Nephron progenitor cell (in vitro differentiated cells): Measurements from ENCODE around the gene CCDC175.
A peak's percentile ranks its signal among the peaks of the same experiment; 100 is the strongest.

ENCODE experiments used
- DNase-seq: peaks from one replicate; pipeline ENCODE4 v3.0.0; 2021
- H3K27ac Mint-ChIP-seq: 2 replicates; pipeline ENCODE4 v1.8.0; 2021; ENCODE audit warnings: mild to moderate bottlenecking, moderate library complexity, mixed read lengths
- H3K27me3 Mint-ChIP-seq: 2 replicates; pipeline ENCODE4 v1.8.0; 2021; ENCODE audit warnings: mild to moderate bottlenecking, low read depth, mixed read lengths; ENCODE audit not compliant: poor library complexity
- H3K36me3 Mint-ChIP-seq: 2 replicates; pipeline ENCODE4 v1.8.0; 2021; ENCODE audit warnings: low read depth, mixed read lengths
- H3K4me1 Mint-ChIP-seq: 2 replicates; pipeline ENCODE4 v1.8.0; 2021; ENCODE audit warnings: mixed read lengths
- H3K4me3 Mint-ChIP-seq: 2 replicates; pipeline ENCODE4 v1.8.0; 2021; ENCODE audit warnings: mild to moderate bottlenecking, moderate library complexity, mixed read lengths
- H3K9me3 Mint-ChIP-seq: 2 replicates; pipeline ENCODE4 v1.8.0; 2021; ENCODE audit warnings: mild to moderate bottlenecking, moderate library complexity, mixed read lengths
- TF ChIP-seq, protein P1 (sequence below): fragments of 200-600 bp; sonication (generic); IDR thresholded peaks from 2 replicates; pipeline ENCODE4 v1.5.0; 2021; ENCODE audit warnings: antibody characterized with exemption

The CCDC175 gene

DNA sequence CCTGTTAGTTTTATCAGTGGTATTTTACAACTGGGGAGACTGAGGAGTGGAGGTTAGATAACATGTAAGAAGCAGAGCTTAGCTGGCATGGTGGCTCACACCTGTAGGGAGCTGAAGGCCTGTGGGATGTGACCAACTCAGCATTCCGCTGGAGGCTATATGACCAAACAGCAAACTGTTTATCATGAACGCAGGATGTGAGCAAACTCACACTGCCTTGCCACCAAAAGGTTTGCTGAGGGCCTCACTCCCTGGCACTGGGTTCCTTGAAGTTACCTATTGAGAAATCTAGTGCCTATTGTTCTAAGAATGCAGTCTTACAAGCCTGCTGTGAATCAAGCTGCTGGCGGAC lies 68.9 kb downstream of the CCDC175 start:
- H3K4me1 Mint-ChIP-seq, result peaks cover 14% of the 10 kb centered on the region
- peaks cover 4% of the 10 kb centered on the region for H3K27me3 Mint-ChIP-seq
- TF ChIP-seq, protein P1, sequence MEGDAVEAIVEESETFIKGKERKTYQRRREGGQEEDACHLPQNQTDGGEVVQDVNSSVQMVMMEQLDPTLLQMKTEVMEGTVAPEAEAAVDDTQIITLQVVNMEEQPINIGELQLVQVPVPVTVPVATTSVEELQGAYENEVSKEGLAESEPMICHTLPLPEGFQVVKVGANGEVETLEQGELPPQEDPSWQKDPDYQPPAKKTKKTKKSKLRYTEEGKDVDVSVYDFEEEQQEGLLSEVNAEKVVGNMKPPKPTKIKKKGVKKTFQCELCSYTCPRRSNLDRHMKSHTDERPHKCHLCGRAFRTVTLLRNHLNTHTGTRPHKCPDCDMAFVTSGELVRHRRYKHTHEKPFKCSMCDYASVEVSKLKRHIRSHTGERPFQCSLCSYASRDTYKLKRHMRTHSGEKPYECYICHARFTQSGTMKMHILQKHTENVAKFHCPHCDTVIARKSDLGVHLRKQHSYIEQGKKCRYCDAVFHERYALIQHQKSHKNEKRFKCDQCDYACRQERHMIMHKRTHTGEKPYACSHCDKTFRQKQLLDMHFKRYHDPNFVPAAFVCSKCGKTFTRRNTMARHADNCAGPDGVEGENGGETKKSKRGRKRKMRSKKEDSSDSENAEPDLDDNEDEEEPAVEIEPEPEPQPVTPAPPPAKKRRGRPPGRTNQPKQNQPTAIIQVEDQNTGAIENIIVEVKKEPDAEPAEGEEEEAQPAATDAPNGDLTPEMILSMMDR, result no peak
- no peak overlapping the region for H3K4me3 Mint-ChIP-seq
- peaks cover 4% of the 10 kb centered on the region for H3K9me3 Mint-ChIP-seq
- H3K36me3 Mint-ChIP-seq, result peaks cover 7% of the 10 kb centered on the region
- DNase-seq, result no peak
- no peak overlapping the region for H3K27ac Mint-ChIP-seq

DNA sequence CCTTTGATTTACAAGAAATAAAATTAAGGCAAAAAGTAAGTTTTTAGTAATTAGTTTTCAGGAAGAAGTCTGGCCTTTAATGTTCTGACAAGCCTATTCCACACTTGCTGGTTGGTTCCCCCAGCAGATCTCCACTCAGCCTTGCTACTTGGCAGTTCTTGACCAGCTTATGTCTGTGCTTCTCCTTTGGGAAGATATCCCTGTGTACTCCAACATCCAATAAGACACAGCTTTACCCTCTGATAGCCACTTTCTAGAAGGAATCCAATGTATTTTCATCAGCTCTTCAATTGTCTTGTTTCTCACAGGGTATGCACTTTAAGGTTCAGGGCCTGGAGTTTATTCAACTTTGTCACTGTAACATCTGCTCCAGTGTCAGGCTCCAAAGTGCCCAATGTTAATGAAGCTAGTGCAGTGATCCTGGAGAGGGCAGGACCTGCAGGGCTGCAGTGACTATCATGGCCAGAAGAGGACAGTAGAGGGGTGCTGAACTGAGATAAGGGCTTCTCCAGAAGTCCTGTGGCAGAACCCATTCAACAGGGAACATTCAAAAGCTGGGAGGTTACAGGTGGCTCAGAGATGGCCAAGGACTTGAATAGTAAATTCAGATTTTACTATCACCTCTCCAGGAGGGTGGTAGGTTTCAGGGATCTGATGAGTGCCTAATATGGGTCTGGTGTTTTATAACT lies 69.4 kb downstream of the CCDC175 start:
- peak; percentile 80 for DNase-seq

DNA sequence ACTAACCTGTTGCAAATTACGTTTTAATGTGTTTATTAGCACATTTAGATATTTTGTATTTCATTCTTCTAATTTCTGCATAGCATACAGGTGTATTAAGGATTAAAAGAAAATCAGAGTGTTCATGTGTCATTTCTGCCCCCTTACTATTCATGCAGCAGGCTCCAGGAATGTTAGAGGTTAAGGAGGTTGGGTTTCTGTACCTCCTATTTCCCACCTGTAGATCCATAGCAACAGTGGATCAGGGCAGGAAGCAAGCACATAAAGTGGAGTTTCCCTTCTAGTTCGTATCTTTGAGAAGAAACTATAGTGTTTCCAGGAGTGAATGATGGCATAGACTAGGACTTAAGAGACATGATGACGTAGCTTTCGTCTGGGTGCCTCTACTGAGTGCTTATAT lies 73.4 kb downstream of the CCDC175 start:
- TF ChIP-seq, protein P1, result no peak
- H3K9me3 Mint-ChIP-seq, result no peaks in the 10 kb centered on the region
- no peak overlapping the region for H3K27ac Mint-ChIP-seq
- H3K4me3 Mint-ChIP-seq, result no peak overlapping the region
- no peaks in the 10 kb centered on the region for H3K27me3 Mint-ChIP-seq
- no peak for DNase-seq
- peaks cover 29% of the 10 kb centered on the region for H3K36me3 Mint-ChIP-seq
- H3K4me1 Mint-ChIP-seq, result peaks cover 4% of the 10 kb centered on the region

More for the DNA sequence above, 69.4 kb downstream of the CCDC175 start:
- H3K27me3 Mint-ChIP-seq, result peaks cover 4% of the 10 kb centered on the region
- no peak overlapping the region for H3K4me3 Mint-ChIP-seq
- H3K9me3 Mint-ChIP-seq, result no peaks in the 10 kb centered on the region
- TF ChIP-seq, protein P1, result peak; percentile 99
- H3K4me1 Mint-ChIP-seq, result peaks cover 14% of the 10 kb centered on the region
- H3K36me3 Mint-ChIP-seq, result peaks cover 12% of the 10 kb centered on the region
- peak overlapping the region; percentile 34 for H3K27ac Mint-ChIP-seq

DNA sequence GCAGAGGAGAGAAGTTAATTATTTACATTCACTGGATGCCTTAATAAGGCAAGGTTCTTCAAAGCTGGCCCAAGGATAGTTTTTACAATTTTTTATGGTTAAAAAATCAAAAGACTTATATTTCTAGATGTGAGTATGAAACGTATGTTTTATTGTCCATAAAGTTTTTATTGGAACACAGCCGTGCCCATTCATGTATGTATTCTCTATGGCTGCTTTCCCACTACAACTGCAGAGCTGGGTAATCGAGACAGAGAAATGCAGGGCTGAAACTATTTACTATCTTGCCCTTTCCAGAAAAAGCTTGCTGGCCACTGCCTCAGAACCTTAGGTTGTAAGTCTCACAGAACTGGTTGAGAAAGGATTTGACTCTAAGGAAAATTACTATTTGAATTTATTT lies 75.9 kb downstream of the CCDC175 start:
- TF ChIP-seq, protein P1, result no peak
- Mint-ChIP-seq H3K36me3 (peaks cover 44% of the 10 kb centered on the region), H3K4me3 (no peak overlapping the region)

DNA sequence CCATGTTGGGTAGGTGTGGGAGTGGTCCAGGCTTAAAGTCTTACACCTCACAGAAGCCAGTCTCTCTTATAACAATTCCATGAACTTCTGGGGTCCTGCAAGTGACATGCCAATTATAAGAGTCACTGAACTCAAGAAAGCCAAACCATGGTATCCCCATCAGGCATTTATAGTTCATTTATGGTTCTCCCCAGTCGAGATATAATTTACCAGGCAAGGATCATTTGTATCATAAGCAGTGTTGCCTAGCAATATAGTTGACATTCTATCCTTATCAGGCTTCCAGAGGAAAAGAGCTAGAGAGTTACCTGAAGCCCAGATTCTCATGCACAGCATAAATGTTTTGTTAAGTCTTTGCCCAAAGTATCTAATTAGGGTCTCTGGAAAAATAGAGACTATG lies 84.2 kb downstream of the CCDC175 start:
- Mint-ChIP-seq H3K27ac (peak overlapping the region; percentile 10), H3K27me3 (no peaks in the 10 kb centered on the region), H3K4me3 (no peak overlapping the region), H3K4me1 (peaks cover 4% of the 10 kb centered on the region), H3K36me3 (peaks cover 86% of the 10 kb centered on the region), H3K9me3 (no peaks in the 10 kb centered on the region)
- DNase-seq, result no peak
- TF ChIP-seq, protein P1, result no peak

More for the DNA sequence above, 75.9 kb downstream of the CCDC175 start:
- DNase-seq, result no peak
- no peak overlapping the region for H3K27ac Mint-ChIP-seq
- no peaks in the 10 kb centered on the region for H3K27me3 Mint-ChIP-seq
- H3K9me3 Mint-ChIP-seq, result no peaks in the 10 kb centered on the region
- H3K4me1 Mint-ChIP-seq, result no peaks in the 10 kb centered on the region

DNA sequence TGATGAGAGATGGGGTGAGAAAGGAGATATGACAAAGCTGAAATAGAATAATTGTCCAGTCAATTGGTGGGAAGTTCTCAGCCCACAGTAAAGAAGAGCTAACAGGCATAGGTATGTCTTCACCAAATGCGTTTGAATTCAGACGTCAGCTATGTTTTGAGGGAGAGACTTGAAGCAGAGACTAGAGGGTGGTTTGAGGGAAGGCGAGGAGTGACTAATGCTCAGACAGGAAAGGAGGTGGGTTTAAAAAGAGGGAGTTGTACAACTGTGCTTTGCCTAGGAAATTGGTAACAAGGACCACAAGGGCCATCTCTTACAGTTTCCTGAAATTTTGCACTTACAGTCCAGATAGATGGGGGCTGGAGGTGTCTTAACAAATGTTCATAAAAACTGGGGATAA lies 85.9 kb downstream of the CCDC175 start:
- peaks cover 12% of the 10 kb centered on the region for H3K4me1 Mint-ChIP-seq
- no peaks in the 10 kb centered on the region for H3K9me3 Mint-ChIP-seq
- H3K27me3 Mint-ChIP-seq, result no peaks in the 10 kb centered on the region
- no peak for DNase-seq
- TF ChIP-seq, protein P1, result no peak
- H3K36me3 Mint-ChIP-seq, result peaks cover 76% of the 10 kb centered on the region
- H3K4me3 Mint-ChIP-seq, result no peak overlapping the region
- peak overlapping the region; percentile 45 for H3K27ac Mint-ChIP-seq
